HCT116 (cell line): ENCODE data around the gene MUC4. TPM values are rescaled to one million over a fixed set of nuclear protein-coding genes. Genes with fewer than 3 reads are reported as not detected.

Experiments
- ATAC-seq: fragments of 200-7000 bp; cut with Tn5 transposase; 2 replicates; pipeline ENCODE4 v1.9.1; 2020; ENCODE audit warnings: mild to moderate bottlenecking, moderate library complexity
- BruUV-seq: library from RNA; stranded (reverse); fragments of 400-500 nt; replicated peaks from 2 replicates; lab custom pipeline; 2021; lab: Mats Ljungman, UMichigan
- CTCF ChIA-PET: fragments of 300-600 bp; sonication (Branson Sonifier 250); formaldehyde crosslinking; loops from one replicate; lab custom pipeline; 2021; ENCODE audit warnings: antibody characterized with exemption; lab: Charles Lee
- POLR2A ChIA-PET: fragments of 300-600, 350-600 bp; sonication (Branson Sonifier 250); formaldehyde crosslinking; loops from one replicate; lab custom pipeline; 2021; ENCODE audit warnings: antibody characterized with exemption; lab: Charles Lee
- RAD21 ChIA-PET, 2 experiments: fragments of 300-600 bp; sonication (Branson Sonifier 250); formaldehyde crosslinking; loops; one replicate each; lab custom pipeline; 2023; ENCODE audit warnings: low total read pairs in 2 of 2; ENCODE audit not compliant: uncharacterized antibody in 2 of 2, unreplicated experiment in 2 of 2, low non-redundant PET in 1 of 2; lab: Charles Lee
- DNase-seq: peaks from one replicate; pipeline ENCODE4 v3.0.0-alpha.2; 2010; ENCODE audit warnings: low read depth, low spot score
- H2AFZ ChIP-seq: fragments of 200-600 bp; shearing (Covaris generic), sonication (generic); 2 replicates; pipeline ENCODE4 v1.6.1; 2017; ENCODE audit warnings: low read depth, mixed run types, mixed read lengths, antibody characterized with exemption, low read length; ENCODE audit not compliant: poor library complexity, severe bottlenecking
- H3K27ac ChIP-seq: 2 replicates; pipeline ENCODE4 v1.5.1; 2012; ENCODE audit warnings: low read depth, low read length
- H3K27me3 ChIP-seq: fragments of 200-600 bp; sonication (generic); 2 replicates; pipeline ENCODE4 v1.6.1; 2016; ENCODE audit warnings: mixed run types, low read length, mixed read lengths; ENCODE audit not compliant: insufficient read depth
- H3K36me3 ChIP-seq, 2 experiments: fragments of 200-500 bp in 1 of 2; fragments of 200-600 bp in 1 of 2; sonication (Bioruptor generic) in 1 of 2; sonication (generic) in 1 of 2; 2 replicates each; pipeline versions ENCODE4 v1.5.1 to v1.6.1; 2014 to 2016; ENCODE audit warnings: low read length in 2 of 2, inconsistent platforms in 1 of 2, mixed read lengths in 1 of 2, mixed run types in 1 of 2; ENCODE audit not compliant: insufficient read depth in 2 of 2, control insufficient read depth in 1 of 2
- H3K4me1 ChIP-seq, 2 experiments: fragments of 200-600 bp in 1 of 2; sonication (generic) in 1 of 2; 2 replicates each; pipeline versions ENCODE4 v1.5.1 to v1.6.1; 2012 to 2017; ENCODE audit warnings: low read length in 2 of 2, inconsistent platforms in 1 of 2, mild to moderate bottlenecking in 1 of 2, mixed read lengths in 1 of 2, mixed run types in 1 of 2, moderate library complexity in 1 of 2; ENCODE audit not compliant: insufficient read depth in 2 of 2, control insufficient read depth in 1 of 2
- H3K4me2 ChIP-seq: fragments of 200-600 bp; sonication (generic); 2 replicates; pipeline ENCODE4 v1.6.1; 2017; ENCODE audit warnings: mixed run types, low read length, mixed read lengths
- H3K4me3 ChIP-seq, 2 experiments: fragments of 200-600 bp in 1 of 2; sonication (generic) in 1 of 2; replicated peaks in 1 of 2; 2 replicates each; pipeline ENCODE4 v1.5.1; 2011 to 2016; ENCODE audit warnings: low read length in 2 of 2, control low read depth in 1 of 2, low read depth in 1 of 2, mild to moderate bottlenecking in 1 of 2, mixed read lengths in 1 of 2, mixed run types in 1 of 2
- H3K79me2 ChIP-seq: fragments of 200-600 bp; sonication (generic); 2 replicates; pipeline ENCODE4 v1.6.1; 2017; ENCODE audit warnings: mild to moderate bottlenecking, mixed run types, low read length, moderate library complexity, mixed read lengths; ENCODE audit not compliant: insufficient read depth
- H3K9ac ChIP-seq: fragments of 200-600 bp; sonication (generic); 2 replicates; pipeline ENCODE4 v1.6.1; 2016; ENCODE audit warnings: low read length, mixed read lengths
- H3K9me2 ChIP-seq: fragments of 200-600 bp; sonication (generic), shearing (Covaris generic); 2 replicates; pipeline ENCODE4 v1.6.1; 2017; ENCODE audit warnings: mixed run types, mild to moderate bottlenecking, moderate library complexity; ENCODE audit not compliant: insufficient read depth
- H3K9me3 ChIP-seq, 2 experiments: fragments of 200-500 bp in 1 of 2; fragments of 200-600 bp in 1 of 2; sonication (Bioruptor generic) in 1 of 2; sonication (generic) in 1 of 2; 2 replicates each; pipeline ENCODE4 v1.6.1; 2014 to 2017; ENCODE audit warnings: low read length in 2 of 2, mixed read lengths in 2 of 2, inconsistent platforms in 1 of 2, low read depth in 1 of 2, mild to moderate bottlenecking in 1 of 2, mixed run types in 1 of 2, moderate library complexity in 1 of 2; ENCODE audit not compliant: control insufficient read depth in 1 of 2, insufficient read depth in 1 of 2
- H4K20me1 ChIP-seq: fragments of 200-600 bp; sonication (generic), shearing (Covaris generic); 2 replicates; pipeline ENCODE4 v1.6.1; 2017; ENCODE audit warnings: mixed run types, mild to moderate bottlenecking, moderate library complexity; ENCODE audit not compliant: insufficient read depth
- ATF3 ChIP-seq: IDR thresholded peaks from 2 replicates; pipeline ENCODE4 v1.6.1; 2012
- CBX3 ChIP-seq: IDR thresholded peaks from 2 replicates; pipeline ENCODE4 v1.6.1; 2012; ENCODE audit warnings: low read depth
- CEBPB ChIP-seq: IDR thresholded peaks from 2 replicates; pipeline ENCODE4 v1.6.1; 2012; ENCODE audit warnings: low read depth
- EGR1 ChIP-seq: IDR thresholded peaks from 2 replicates; pipeline ENCODE4 v1.6.1; 2012; ENCODE audit warnings: low read depth
- ELF1 ChIP-seq: IDR thresholded peaks from 2 replicates; pipeline ENCODE4 v1.6.1; 2012; ENCODE audit warnings: low read depth, borderline replicate concordance
- EZH2 ChIP-seq: fragments of 200-600 bp; sonication (generic); IDR thresholded peaks from 2 replicates; pipeline ENCODE4 v1.6.1; 2017; ENCODE audit warnings: antibody characterized with exemption, mixed run types
- FOSL1 ChIP-seq: IDR thresholded peaks from 2 replicates; pipeline ENCODE4 v1.6.1; 2012; ENCODE audit warnings: low read depth
- JUND ChIP-seq: IDR thresholded peaks from 2 replicates; pipeline ENCODE4 v1.6.1; 2012
- MAX ChIP-seq: IDR thresholded peaks from 2 replicates; pipeline ENCODE4 v1.6.1; 2012
- POLR2A ChIP-seq: IDR thresholded peaks from 2 replicates; pipeline ENCODE4 v1.7.0; 2011; ENCODE audit warnings: borderline replicate concordance; ENCODE audit not compliant: insufficient read depth, insufficient read length; ENCODE audit errors: extremely low read depth
- RAD21 ChIP-seq: IDR thresholded peaks from 2 replicates; pipeline ENCODE4 v1.6.1; 2012; ENCODE audit warnings: low read depth, mild to moderate bottlenecking
- REST ChIP-seq: IDR thresholded peaks from 2 replicates; pipeline ENCODE4 v1.6.1; 2012; ENCODE audit warnings: low read depth
- SIN3A ChIP-seq: IDR thresholded peaks from 2 replicates; pipeline ENCODE4 v1.6.1; 2012; ENCODE audit warnings: low read depth
- TCF7L2 ChIP-seq: IDR thresholded peaks from 2 replicates; pipeline ENCODE4 v1.7.0; 2011; ENCODE audit warnings: borderline replicate concordance, inconsistent platforms; ENCODE audit not compliant: insufficient read depth, insufficient read length; ENCODE audit errors: extremely low read depth
- YY1 ChIP-seq: IDR thresholded peaks from 2 replicates; pipeline ENCODE4 v1.6.1; 2011; ENCODE audit warnings: low read length, low read depth, moderate library complexity, mild to moderate bottlenecking; ENCODE audit not compliant: insufficient replicate concordance; ENCODE audit errors: extremely low read depth
- ZFX ChIP-seq: fragments of 450-650 bp; IDR thresholded peaks from 2 replicates; pipeline ENCODE4 v1.6.1; 2017
- intact Hi-C: fragments of 100-400 bp; cut with micrococcal nuclease; formaldehyde crosslinking; loops from 2 replicates; pipeline ENCODE4 v1.10.0; 2022
- total RNA-seq: library from RNA; stranded (reverse); gene quantifications from one replicate; pipeline ENCODE4 v1.2.1, GENCODE V29; 2021; ENCODE audit not compliant: unreplicated experiment

Gene MUC4
- total RNA-seq, 1 experiment from 2014 or later: 0.64 TPM

- TF ChIP-seq REST (no peak), EZH2 (no peak), FOSL1 (no peak), TCF7L2 (no peak), MAX (no peak), SIN3A (no peak)
These were observed 42.9 kb downstream of the MUC4 start (continued) for GRCh38 chr3:195768831-195769303.

GRCh38 chr3:195768414-195768813 lies 43.3 kb downstream of the MUC4 start:
- BruUV-seq: no TSS peak
- H3K9me3 ChIP-seq: no peaks in the 10 kb centered on the region

More at GRCh38 chr3:195768414-195768813, 43.3 kb downstream of the MUC4 start:
- H3K4me1 ChIP-seq: no peaks in the 10 kb centered on the region
- no peak overlapping the region for H3K4me3 ChIP-seq
- no peaks in the 10 kb centered on the region for H3K9me2 ChIP-seq
- TF ChIP-seq ELF1 (no peak), ZFX (no peak), POLR2A (no peak), CBX3 (no peak), EGR1 (no peak), MAX (no peak), ATF3 (no peak), REST (no peak), JUND (no peak), TCF7L2 (no peak), EZH2 (no peak), RAD21 (no peak), FOSL1 (no peak), CEBPB (no peak), YY1 (no peak)
- TF ChIP-seq, all 23 proteins: peak for 0
- Histone ChIP-seq H3K4me2 (no peak overlapping the region), H3K79me2 (no peaks in the 10 kb centered on the region), H4K20me1 (no peaks in the 10 kb centered on the region), H3K36me3 (no peaks in the 10 kb centered on the region), H3K27me3 (no peaks in the 10 kb centered on the region), H3K9ac (no peak overlapping the region), H3K27ac (no peak overlapping the region), H2AFZ (no peak overlapping the region)
- ATAC-seq (no peak), DNase-seq (no peak)
- RAD21 ChIA-PET: no interaction called here
- CTCF ChIA-PET: no interaction called here
- intact Hi-C loops: no loop called here
- POLR2A ChIA-PET: no interaction called here
